HAP-1 (cell line): Measurements from ENCODE around the gene FRMD4A.
"Not testable (repeated sequence)": the region's sequence is repeated elsewhere in the genome, so short reads cannot be mapped to it uniquely, and the experiment has no call there.

ENCODE experiments used
- DNase-seq, 2 experiments: peaks; one replicate each; pipeline ENCODE4 v3.0.0-alpha.2; 2016 to 2020; ENCODE audit warnings: low spot score in 2 of 2
- H3K27me3 ChIP-seq: fragments of 250-450 bp; sonication (Bioruptor Pico); 2 replicates; pipeline ENCODE4 v1.5.1; 2020; ENCODE audit warnings: low read depth, mild to moderate bottlenecking, moderate library complexity
- H3K36me3 ChIP-seq: fragments of 250-450 bp; sonication (Bioruptor Pico); replicated peaks from 2 replicates; pipeline ENCODE4 v1.5.1; 2020; ENCODE audit warnings: mild to moderate bottlenecking
- H3K4me1 ChIP-seq: fragments of 250-450 bp; sonication (Bioruptor Pico); 2 replicates; pipeline ENCODE4 v1.5.1; 2020; ENCODE audit warnings: mild to moderate bottlenecking
- H3K4me3 ChIP-seq: fragments of 250-450 bp; sonication (Bioruptor Pico); 2 replicates; pipeline ENCODE4 v1.5.1; 2020; ENCODE audit warnings: mild to moderate bottlenecking, moderate library complexity
- H3K9me3 ChIP-seq: fragments of 250-450 bp; sonication (Bioruptor Pico); 2 replicates; pipeline ENCODE4 v1.5.1; 2020; ENCODE audit warnings: mild to moderate bottlenecking, moderate library complexity
- in situ Hi-C: fragments of 300-500 bp; cut with MboI; formaldehyde crosslinking; loops from 3 replicates; pipeline ENCODE4 v1.14.3; 2020; ENCODE audit warnings: low sequenced_read_pairs, inconsistent platforms, mixed read lengths

Gene FRMD4A

GRCh38 chr10:14087566-14087965, 243.2 kb downstream of the FRMD4A start:
- Histone ChIP-seq H3K9me3 (no peaks in the 10 kb centered on the region), H3K27me3 (no peaks in the 10 kb centered on the region), H3K36me3 (no peaks in the 10 kb centered on the region), H3K4me3 (no peak overlapping the region), H3K4me1 (no peaks in the 10 kb centered on the region)
- in situ Hi-C loops, result no loop called here
- DNase-seq, result no peak

GRCh38 chr10:14086596-14086995, 244.1 kb downstream of the FRMD4A start:
- Histone ChIP-seq H3K4me3 (no peak overlapping the region), H3K27me3 (no peaks in the 10 kb centered on the region), H3K36me3 (no peaks in the 10 kb centered on the region), H3K4me1 (no peaks in the 10 kb centered on the region), H3K9me3 (no peaks in the 10 kb centered on the region)
- in situ Hi-C loops, result no loop called here
- no peak for DNase-seq

DNA sequence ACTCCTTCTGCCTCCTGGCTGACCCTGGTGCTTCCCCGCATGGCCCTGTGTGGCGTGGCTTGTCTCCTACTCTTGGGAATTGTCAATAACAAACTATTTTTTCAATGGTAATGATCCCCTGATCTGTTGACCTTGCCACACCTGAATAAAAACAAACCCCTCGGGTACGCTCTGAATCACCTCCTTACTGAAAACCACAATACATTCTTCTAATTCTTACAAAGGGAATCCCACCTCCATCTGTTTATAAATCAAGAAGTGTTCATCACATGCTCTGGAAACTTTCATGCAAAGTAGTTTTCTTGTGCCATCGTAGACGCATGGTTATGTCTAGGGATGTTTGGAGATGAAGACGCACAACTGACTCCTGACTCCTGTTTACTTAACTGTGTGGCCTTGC, 245.8 kb downstream of the FRMD4A start:
- in situ Hi-C loops, result no loop called here
- Histone ChIP-seq H3K36me3 (no peaks in the 10 kb centered on the region), H3K4me3 (no peak overlapping the region), H3K4me1 (no peaks in the 10 kb centered on the region), H3K27me3 (no peaks in the 10 kb centered on the region), H3K9me3 (no peaks in the 10 kb centered on the region)
- DNase-seq, result no peak

- Histone ChIP-seq H3K4me3 (no peak overlapping the region), H3K36me3 (no peaks in the 10 kb centered on the region), H3K27me3 (no peaks in the 10 kb centered on the region), H3K9me3 (no peaks in the 10 kb centered on the region), H3K4me1 (no peaks in the 10 kb centered on the region)
- no peak for DNase-seq
- in situ Hi-C loops, result no loop called here
Observed at GRCh38 chr10:14080795-14081194, 249.9 kb downstream of the FRMD4A start.

- in situ Hi-C loops, result no loop called here
- Histone ChIP-seq H3K9me3 (no peaks in the 10 kb centered on the region), H3K36me3 (no peaks in the 10 kb centered on the region), H3K4me1 (peaks cover 8% of the 10 kb centered on the region), H3K27me3 (no peaks in the 10 kb centered on the region), H3K4me3 (no peak overlapping the region)
- no peak for DNase-seq
Observed at GRCh38 chr10:14077430-14077829, 253.3 kb downstream of the FRMD4A start.

- DNase-seq, result peak; percentile 25 to 67
- Histone ChIP-seq H3K4me1 (peaks cover 8% of the 10 kb centered on the region), H3K36me3 (no peaks in the 10 kb centered on the region), H3K4me3 (no peak overlapping the region), H3K9me3 (no peaks in the 10 kb centered on the region), H3K27me3 (no peaks in the 10 kb centered on the region; the same call in 1 of the 2 replicates)
- in situ Hi-C loops, result no loop called here
Observed at GRCh38 chr10:14074062-14074884, 256.5 kb downstream of the FRMD4A start.

GRCh38 chr10:14072541-14072940, 258.2 kb downstream of the FRMD4A start:
- DNase-seq, result no peak
- Histone ChIP-seq H3K36me3 (no peaks in the 10 kb centered on the region), H3K4me1 (peaks cover 8% of the 10 kb centered on the region), H3K27me3 (no peaks in the 10 kb centered on the region; the same call in 1 of the 2 replicates), H3K9me3 (no peaks in the 10 kb centered on the region), H3K4me3 (no peak overlapping the region)
- in situ Hi-C loops, result no loop called here

- peaks cover 8% of the 10 kb centered on the region for H3K4me1 ChIP-seq
- no peak overlapping the region for H3K4me3 ChIP-seq
- no peaks in the 10 kb centered on the region; the same call in 1 of the 2 replicates for H3K27me3 ChIP-seq
- H3K36me3 ChIP-seq, result no peaks in the 10 kb centered on the region
- in situ Hi-C loops, result no loop called here
- no peak for DNase-seq
- H3K9me3 ChIP-seq, result no peaks in the 10 kb centered on the region
Observed at GRCh38 chr10:14071956-14072355, 258.8 kb downstream of the FRMD4A start.

DNA sequence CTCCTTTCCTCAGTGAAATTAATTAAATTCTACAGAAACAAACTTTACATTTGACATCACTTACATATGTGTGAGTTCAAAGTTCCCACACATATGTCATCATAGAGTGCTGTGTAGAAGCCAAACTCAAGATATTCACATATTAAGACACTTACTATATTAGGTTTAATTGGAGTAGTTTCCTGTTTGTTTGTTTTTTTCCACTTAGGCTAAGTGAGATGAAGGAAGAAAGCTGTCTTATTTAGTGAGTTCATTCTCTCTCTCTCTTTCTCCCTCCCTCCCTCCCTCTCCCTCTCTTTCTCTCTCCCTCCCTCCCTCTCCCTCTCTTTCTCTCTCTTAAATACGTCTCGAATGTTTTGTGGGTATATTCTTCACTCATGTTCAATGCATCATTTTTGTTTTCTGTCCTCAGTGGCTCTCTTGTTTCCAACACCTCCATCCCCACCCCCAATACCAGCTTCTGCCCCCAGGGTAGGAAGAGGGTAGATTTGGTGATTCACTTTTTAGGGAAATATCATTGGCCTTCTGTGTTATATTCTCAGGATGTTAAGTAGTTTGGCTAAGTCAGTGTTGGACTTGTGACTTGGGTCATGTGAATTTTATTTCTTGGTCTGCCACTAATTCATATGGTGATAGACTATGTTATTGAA, 262.0 kb downstream of the FRMD4A start:
- H3K36me3 ChIP-seq, result no peaks in the 10 kb centered on the region
- H3K4me3 ChIP-seq, result no peak overlapping the region
- in situ Hi-C loops, result no loop called here
- DNase-seq, result no peak
- H3K9me3 ChIP-seq, result no peaks in the 10 kb centered on the region
- H3K27me3 ChIP-seq, result peaks cover 3% of the 10 kb centered on the region; the same call in 1 of the 2 replicates
- no peaks in the 10 kb centered on the region for H3K4me1 ChIP-seq

- DNase-seq, H3K36me3 ChIP-seq, in situ Hi-C loops, H3K4me1 ChIP-seq, H3K9me3 ChIP-seq, H3K4me3 ChIP-seq: not testable (repeated sequence)
- H3K27me3 ChIP-seq, result peaks cover 14% of the 10 kb centered on the region
Observed at GRCh38 chr10:14067638-14068037, 263.1 kb downstream of the FRMD4A start.

DNA sequence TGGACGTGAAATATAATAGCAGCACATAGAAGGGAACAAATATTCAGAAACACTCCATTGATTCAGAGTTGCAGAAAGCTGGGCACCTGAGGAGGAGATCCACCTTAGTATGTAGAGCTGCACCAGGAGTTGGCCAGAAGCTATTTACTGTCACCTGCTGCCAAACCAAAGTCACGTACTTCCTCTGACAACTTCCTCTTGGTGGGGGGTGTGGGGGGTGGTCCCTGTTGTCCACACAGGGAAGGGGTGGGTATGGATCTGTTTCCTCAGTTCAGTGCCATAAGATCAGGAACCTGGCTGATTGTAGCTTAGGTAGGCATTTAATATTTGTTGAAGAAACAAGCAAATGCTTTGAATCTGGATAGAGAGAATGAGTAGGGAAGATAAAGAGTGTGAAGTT, 264.6 kb downstream of the FRMD4A start:
- DNase-seq, result no peak
- Histone ChIP-seq H3K4me3 (no peak overlapping the region), H3K36me3 (no peaks in the 10 kb centered on the region), H3K4me1 (no peaks in the 10 kb centered on the region), H3K27me3 (peaks cover 19% of the 10 kb centered on the region), H3K9me3 (no peaks in the 10 kb centered on the region)
- in situ Hi-C loops, result no loop called here

DNA sequence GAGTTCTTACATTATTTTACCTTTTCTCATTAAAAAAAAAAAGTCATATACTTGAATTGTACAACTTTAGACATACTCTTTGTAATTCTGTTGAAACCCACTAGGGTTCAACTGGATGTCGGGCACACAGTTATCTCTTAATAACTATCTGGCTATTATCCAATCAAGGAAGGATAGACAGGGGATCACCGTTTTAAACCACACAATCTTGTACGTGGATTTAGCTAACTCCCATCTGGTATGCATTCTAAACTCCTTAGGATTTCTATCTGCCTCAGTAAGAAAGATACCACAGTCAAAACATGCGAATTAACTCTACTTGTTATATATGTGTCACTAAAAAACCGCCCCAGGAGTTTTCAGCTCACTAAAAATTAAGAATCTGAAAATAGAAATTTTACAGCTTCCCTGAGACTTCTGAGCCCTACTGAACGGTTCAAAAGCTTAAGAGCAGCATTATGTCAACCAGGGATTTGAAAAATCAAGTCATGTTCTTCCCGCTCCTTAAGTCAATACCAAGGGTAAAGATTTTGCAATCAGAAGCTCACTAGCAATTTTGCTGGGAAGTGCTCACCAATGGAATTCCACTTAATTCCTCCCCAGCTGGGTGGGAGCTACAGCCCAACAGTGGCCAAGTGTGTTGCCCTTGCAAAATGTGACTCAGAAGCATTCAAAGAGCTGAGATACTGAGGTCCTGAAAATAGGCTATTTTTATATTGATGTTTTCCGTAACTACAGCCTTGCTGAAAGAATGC, 267.0 kb downstream of the FRMD4A start:
- no peak for DNase-seq
- in situ Hi-C loops, result no loop called here

GRCh38 chr10:14062528-14063260, 268.0 kb downstream of the FRMD4A start:
- Histone ChIP-seq H3K36me3 (no peaks in the 10 kb centered on the region), H3K27me3 (peaks cover 19% of the 10 kb centered on the region), H3K9me3 (no peaks in the 10 kb centered on the region), H3K4me3 (no peak overlapping the region), H3K4me1 (0 out of 2 replicates have a peak, but pooled peaks cover 3% of the 10 kb centered on the region)
- DNase-seq, result no peak
- in situ Hi-C loops, result no loop called here

More for the DNA sequence above, 267.0 kb downstream of the FRMD4A start:
- no peak overlapping the region for H3K4me3 ChIP-seq
- no peaks in the 10 kb centered on the region for H3K36me3 ChIP-seq
- no peaks in the 10 kb centered on the region for H3K9me3 ChIP-seq
- H3K27me3 ChIP-seq, result peaks cover 19% of the 10 kb centered on the region
- H3K4me1 ChIP-seq, result no peaks in the 10 kb centered on the region
